ENCODE measurements around the gene CCR5AS.

The CCR5AS gene

GRCh38 chr3:46453526-46454208 is 46.8 kb upstream of the CCR5AS start:
- TF ChIP-seq POLR2A (IDR thresholded peaks at IDR 0.05; ENCODE audit: low read depth) = no peak
- TF ChIP-seq CTCF (IDR thresholded peaks at IDR 0.05) = no peak
- no peak for TF ChIP-seq EP300 (IDR thresholded peaks at IDR 0.05)
- no peak for TF ChIP-seq POLR2AphosphoS5 (IDR thresholded peaks at IDR 0.05)
- intact Hi-C loops (cut with DNase I) = no loop called here

GRCh38 chr3:46449755-46450552 is 43.1 kb upstream of the CCR5AS start:
- no peak for DNase-seq (ENCODE audit: extremely low spot score)
- intact Hi-C loops (cut with DNase I) = no loop called here
- TF ChIP-seq POLR2A (IDR thresholded peaks at IDR 0.05; ENCODE audit: low read depth) (no peak), CTCF (IDR thresholded peaks at IDR 0.05) (peak in 2 of 3 experiments; percentile 8 to 41)
- H3K27ac ChIP-seq (replicated peaks in 1 of 4) = no peak overlapping the region
- peaks cover 0 to 36% (median 0%) of the 10 kb centered on the region in 4 donors for H3K36me3 ChIP-seq
- H3K4me1 ChIP-seq = no peaks in the 10 kb centered on the region
- no peak overlapping the region for H3K4me3 ChIP-seq
- peaks cover 0 to 17% (median 0%) of the 10 kb centered on the region in 4 donors for H3K27me3 ChIP-seq
- no peaks in the 10 kb centered on the region for H3K9me3 ChIP-seq
- WGBS = 71% methylated on average over 11 of the region's 14 CpGs

More at GRCh38 chr3:46453526-46454208, 46.8 kb upstream of the CCR5AS start:
- no peak for DNase-seq (ENCODE audit: extremely low spot score)
- H3K27me3 ChIP-seq = peaks cover 0 to 17% (median 0%) of the 10 kb centered on the region in 4 donors
- WGBS = 81% methylated on average over 6 of the region's 7 CpGs
- H3K36me3 ChIP-seq = peaks cover 0 to 38% (median 0%) of the 10 kb centered on the region in 4 donors
- H3K27ac ChIP-seq (replicated peaks in 1 of 4) = no peak overlapping the region
- no peaks in the 10 kb centered on the region for H3K9me3 ChIP-seq
- no peak overlapping the region for H3K4me3 ChIP-seq
- no peaks in the 10 kb centered on the region for H3K4me1 ChIP-seq

- H3K27ac ChIP-seq (replicated peaks in 1 of 4) = no peak overlapping the region
- peaks cover 0 to 35% (median 0%) of the 10 kb centered on the region in 4 donors for H3K36me3 ChIP-seq
- H3K4me1 ChIP-seq = no peaks in the 10 kb centered on the region
- 98% methylated on average over 17 of the region's 17 CpGs for WGBS
- no peak overlapping the region for H3K4me3 ChIP-seq
- H3K27me3 ChIP-seq = peaks cover 0 to 17% (median 0%) of the 10 kb centered on the region in 4 donors
- no peaks in the 10 kb centered on the region for H3K9me3 ChIP-seq
- DNase-seq (ENCODE audit: extremely low spot score) = no peak
- intact Hi-C loops (cut with DNase I) = no loop called here
- TF ChIP-seq POLR2A (IDR thresholded peaks at IDR 0.05; ENCODE audit: low read depth) (no peak), EP300 (IDR thresholded peaks at IDR 0.05) (no peak), CTCF (IDR thresholded peaks at IDR 0.05) (no peak), POLR2AphosphoS5 (IDR thresholded peaks at IDR 0.05) (no peak)
Measured at GRCh38 chr3:46448721-46449120, 41.9 kb upstream of the CCR5AS start.

- DNase-seq (ENCODE audit: extremely low spot score) = no peak
- Histone ChIP-seq H3K36me3 (peaks cover 0 to 33% (median 0%) of the 10 kb centered on the region in 4 donors), H3K9me3 (no peaks in the 10 kb centered on the region), H3K27me3 (peaks cover 0 to 17% (median 0%) of the 10 kb centered on the region in 4 donors), H3K27ac (replicated peaks in 1 of 4) (no peak overlapping the region), H3K4me1 (no peaks in the 10 kb centered on the region), H3K4me3 (no peak overlapping the region)
- intact Hi-C loops (cut with DNase I) = no loop called here
- 59% methylated on average over 5 of the region's 5 CpGs for WGBS
- no peak for TF ChIP-seq EP300 (IDR thresholded peaks at IDR 0.05)
- no peak for TF ChIP-seq POLR2AphosphoS5 (IDR thresholded peaks at IDR 0.05)
- no peak for TF ChIP-seq CTCF (IDR thresholded peaks at IDR 0.05)
- no peak for TF ChIP-seq POLR2A (IDR thresholded peaks at IDR 0.05; ENCODE audit: low read depth)
Measured at GRCh38 chr3:46447228-46447985, 40.5 kb upstream of the CCR5AS start.

Data from esophagus muscularis mucosa (tissue), 4 donors.